GM12878 (cell line): ENCODE results near the gene TRIM3. TPM values are rescaled to one million over a fixed set of nuclear protein-coding genes. Genes with fewer than 3 reads are reported as not detected.

Source experiments
- ATAC-seq: fragments of 200-7000 bp; cut with Tn5 transposase; 3 replicates; pipeline ENCODE4 v1.9.1; 2020; ENCODE audit warnings: mild to moderate bottlenecking, moderate library complexity
- BruUV-seq: library from RNA; stranded (reverse); fragments of 400-500 nt; replicated peaks from 2 replicates; lab custom pipeline; 2021; lab: Mats Ljungman, UMichigan
- CTCF ChIA-PET: fragments of 300-600 bp; sonication (Branson Sonifier 250); formaldehyde crosslinking; extraction: SDS; loops from one replicate; lab custom pipeline; 2021; ENCODE audit warnings: inconsistent platforms; lab: Yijun Ruan, JAX
- POLR2A ChIA-PET: fragments of 350-600 bp; formaldehyde crosslinking; extraction: SDS; loops from one replicate; lab custom pipeline; 2021; ENCODE audit warnings: inconsistent platforms; lab: Charles Lee
- RAD21 ChIA-PET: fragments of 300-600 bp; sonication (Branson Sonifier 250); formaldehyde crosslinking; loops from one replicate; lab custom pipeline; 2023; ENCODE audit warnings: antibody characterized with exemption; ENCODE audit not compliant: unreplicated experiment; lab: Charles Lee
- SMC1A ChIA-PET: fragments of 300-600 bp; sonication (Branson Sonifier 250); formaldehyde crosslinking; loops from one replicate; lab custom pipeline; 2023; ENCODE audit not compliant: unreplicated experiment, uncharacterized antibody; lab: Charles Lee
- DNase-seq: peaks from one replicate; pipeline ENCODE4 v3.0.0-alpha.2; 2011; ENCODE audit warnings: low read depth, low spot score
- FAIRE-seq: peaks from 3 replicates; lab custom pipeline; 2011; peaks lifted over from hg19 to GRCh38; lab: Jason Lieb, UNC
- H2AFZ ChIP-seq: 2 replicates; pipeline ENCODE4 v1.6.0; 2011; ENCODE audit warnings: low read depth, low read length, control low read depth; ENCODE audit not compliant: control insufficient read depth
- H3K27ac ChIP-seq: 2 replicates; pipeline ENCODE4 v1.5.1; 2011; ENCODE audit warnings: control low read depth; ENCODE audit not compliant: control insufficient read depth, insufficient read depth
- H3K27me3 ChIP-seq, 2 experiments: replicated peaks in 1 of 2; 2 replicates each; pipeline versions ENCODE4 v1.6.0 to v1.6.1; 2011; ENCODE audit warnings: low read length in 1 of 2; ENCODE audit not compliant: control insufficient read depth in 2 of 2, insufficient read depth in 2 of 2
- H3K36me3 ChIP-seq, 2 experiments: 2 replicates each; pipeline ENCODE4 v1.5.1; 2011; ENCODE audit warnings: low read length in 1 of 2; ENCODE audit not compliant: control insufficient read depth in 2 of 2, insufficient read depth in 2 of 2
- H3K4me1 ChIP-seq: 2 replicates; pipeline ENCODE4 v1.6.1; 2011; ENCODE audit warnings: mild to moderate bottlenecking, low read length, moderate library complexity, mixed read lengths; ENCODE audit not compliant: control insufficient read depth, insufficient read depth
- H3K4me2 ChIP-seq: 2 replicates; pipeline ENCODE4 v1.6.0; 2011; ENCODE audit warnings: control low read depth; ENCODE audit not compliant: control insufficient read depth, insufficient read depth
- H3K4me3 ChIP-seq: fragments of 200-600 bp; sonication (generic); 2 replicates; pipeline ENCODE4 v1.5.1; 2016
- H3K79me2 ChIP-seq: 2 replicates; pipeline ENCODE4 v1.6.0; 2011; ENCODE audit warnings: low read length; ENCODE audit not compliant: control insufficient read depth, insufficient read depth
- H3K9ac ChIP-seq: 2 replicates; pipeline ENCODE4 v1.8.0; 2011; ENCODE audit warnings: low read length, control low read depth, mixed read lengths; ENCODE audit not compliant: control insufficient read depth, insufficient read depth
- H3K9me3 ChIP-seq: replicated peaks from 3 replicates; pipeline ENCODE4 v1.5.1; 2011; ENCODE audit warnings: mild to moderate bottlenecking, low read length; ENCODE audit not compliant: control insufficient read depth, insufficient read depth
- H4K20me1 ChIP-seq: 2 replicates; pipeline ENCODE4 v1.6.0; 2011; ENCODE audit not compliant: control insufficient read depth, insufficient read depth
- BHLHE40 ChIP-seq, 2 experiments: fragments of 450-650 bp in 1 of 2; IDR thresholded peaks; 2 replicates each; pipeline ENCODE4 v1.6.1; 2011 to 2017; ENCODE audit warnings: low read depth in 2 of 2, borderline replicate concordance in 1 of 2, improper control_type of control experiment in 1 of 2, low read length in 1 of 2, mild to moderate bottlenecking in 1 of 2
- CREM ChIP-seq: IDR thresholded peaks from 2 replicates; pipeline ENCODE4 v1.6.1; 2014; ENCODE audit warnings: antibody characterized with exemption, low read depth
- E4F1 ChIP-seq: fragments of 450-650 bp; IDR thresholded peaks from 2 replicates; pipeline ENCODE4 v1.6.1; 2018; ENCODE audit warnings: borderline replicate concordance, mild to moderate bottlenecking; ENCODE audit not compliant: partially characterized antibody
- NFYB ChIP-seq: IDR thresholded peaks from 2 replicates; pipeline ENCODE4 v1.6.1; 2011; ENCODE audit warnings: low read depth, mild to moderate bottlenecking, low read length, improper control_type of control experiment, moderate library complexity; ENCODE audit not compliant: insufficient read depth
- RUNX3 ChIP-seq: IDR thresholded peaks from 2 replicates; pipeline ENCODE4 v1.6.1; 2012; ENCODE audit warnings: low read length, inconsistent platforms
- YBX1 ChIP-seq: fragments of 450-650 bp; IDR thresholded peaks from 2 replicates; pipeline ENCODE4 v1.6.1; 2016; ENCODE audit warnings: antibody characterized with exemption
- ZBED1 ChIP-seq: IDR thresholded peaks from 2 replicates; pipeline ENCODE4 v1.6.1; 2016; ENCODE audit warnings: borderline replicate concordance
- ZSCAN29 ChIP-seq: fragments of 450-650 bp; IDR thresholded peaks from 2 replicates; pipeline ENCODE4 v1.6.1; 2017; ENCODE audit warnings: mild to moderate bottlenecking, moderate library complexity
- WGBS: methylation state at CpG from one replicate; pipeline ENCODE4 v1.1.6; 2016; ENCODE audit warnings: low lambda C conversion rate; ENCODE audit not compliant: insufficient replicate concordance, insufficient coverage; ENCODE audit errors: missing lambda C conversion rate; 5-methylcytosine and 5-hydroxymethylcytosine counted together
- in situ Hi-C: fragments of 300-500 bp; cut with MboI; formaldehyde crosslinking; loops from 9 replicates; pipeline ENCODE4 v1.14.3; 2018; ENCODE audit warnings: mixed read lengths
- intact Hi-C: fragments of 100-400 bp; cut with micrococcal nuclease; formaldehyde crosslinking; loops from one replicate; pipeline ENCODE4 v1.14.2; 2022; ENCODE audit not compliant: unreplicated experiment
- polyA plus RNA-seq, 11 experiments: library from polyadenylated mRNA; depleted of rRNA in 4 of 11; unstranded in 6 of 11; stranded (reverse) in 5 of 11; fragments of >200 nt; fragmentation: Nextera tagmentation in 4 of 11; fragmentation: Illumina TruSeq in 1 of 11; extraction: Ambion mirVana in 4 of 11; extraction: Trizol in 1 of 11; gene quantifications; 1 replicate in 1 of 11; 2 replicates in 10 of 11; pipeline versions ENCODE4 v1.2.1 to v1.2.3, GENCODE V29; 2011 to 2016; ENCODE audit warnings: inconsistent platforms in 2 of 11, missing spikeins in 2 of 11, low read depth in 1 of 11
- total RNA-seq, 4 experiments: library from RNA; depleted of rRNA in 3 of 4; stranded (reverse); fragments of >200 nt in 3 of 4; fragmentation: Illumina TruSeq in 1 of 4; extraction: Trizol in 1 of 4; gene quantifications; 2 replicates each; pipeline versions ENCODE4 v1.2.1 to v1.2.3, GENCODE V29; 2013 to 2021
- TF ChIP-seq, protein P1 (sequence below): fragments of 450-650 bp; IDR thresholded peaks from 2 replicates; pipeline ENCODE4 v1.6.1; 2016; ENCODE audit warnings: mild to moderate bottlenecking

The TRIM3 gene
- total and polyA plus RNA-seq, 10 of the 15 experiments (the other 5 are each of a cell fraction or from before 2014, with no cell fraction given): 0.34 to 11.8 (median 4.8) TPM

GRCh38 chr11:6459099-6459450, 14.7 kb downstream of the TRIM3 start:
- TF ChIP-seq CREM (no peak), RUNX3 (no peak), BHLHE40 (IDR thresholded peaks at IDR 0.05; ENCODE audit: borderline replicate concordance in 1 of 2, low read depth in 2 of 2, low read length in 1 of 2) (no peak), E4F1 (no peak), YBX1 (no peak), ZSCAN29 (no peak), NFYB (no peak), ZBED1 (no peak)
- TF ChIP-seq, protein P1, sequence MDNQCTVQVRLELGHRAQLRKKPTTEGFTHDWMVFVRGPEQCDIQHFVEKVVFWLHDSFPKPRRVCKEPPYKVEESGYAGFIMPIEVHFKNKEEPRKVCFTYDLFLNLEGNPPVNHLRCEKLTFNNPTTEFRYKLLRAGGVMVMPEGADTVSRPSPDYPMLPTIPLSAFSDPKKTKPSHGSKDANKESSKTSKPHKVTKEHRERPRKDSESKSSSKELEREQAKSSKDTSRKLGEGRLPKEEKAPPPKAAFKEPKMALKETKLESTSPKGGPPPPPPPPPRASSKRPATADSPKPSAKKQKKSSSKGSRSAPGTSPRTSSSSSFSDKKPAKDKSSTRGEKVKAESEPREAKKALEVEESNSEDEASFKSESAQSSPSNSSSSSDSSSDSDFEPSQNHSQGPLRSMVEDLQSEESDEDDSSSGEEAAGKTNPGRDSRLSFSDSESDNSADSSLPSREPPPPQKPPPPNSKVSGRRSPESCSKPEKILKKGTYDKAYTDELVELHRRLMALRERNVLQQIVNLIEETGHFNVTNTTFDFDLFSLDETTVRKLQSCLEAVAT: no peak
- ATAC-seq: no peak
- no peak overlapping the region for H3K9ac ChIP-seq
- BruUV-seq: no TSS peak
- ChIA-PET SMC1A (interaction anchor here (0.9 to 1.5 kb wide), 3 partner anchors 10 to 78 kb away, joined by 3 to 4 read pairs (median 3); no protein-coding TSS in a partner anchor), POLR2A (no interaction called here), RAD21 (no interaction called here), CTCF (interaction anchor here (0.8 to 4.7 kb wide), 3 partner anchors 15 to 141 kb away, joined by 3 to 23 read pairs (median 4); no protein-coding TSS in a partner anchor)
- H3K4me3 ChIP-seq: no peak overlapping the region
- in situ Hi-C loops (no loop called here), intact Hi-C loops (no loop called here)
- H3K4me1 ChIP-seq: no peaks in the 10 kb centered on the region
- H3K27me3 ChIP-seq: no peaks in the 10 kb centered on the region
- WGBS: 0% methylated on average over 1 of the region's 1 CpG
- no peak overlapping the region for H3K4me2 ChIP-seq
- H4K20me1 ChIP-seq: no peaks in the 10 kb centered on the region
- no peaks in the 10 kb centered on the region for H3K9me3 ChIP-seq
- FAIRE-seq: no peak
- no peaks in the 10 kb centered on the region for H3K79me2 ChIP-seq
- H2AFZ ChIP-seq: no peak overlapping the region
- no peaks in the 10 kb centered on the region; a peak in 1 of 4 replicates for H3K36me3 ChIP-seq
- no peak for DNase-seq
- no peak overlapping the region for H3K27ac ChIP-seq
